ENCODE results near the gene TFE3.
"Not testable (repeated sequence)": the region's sequence is repeated elsewhere in the genome, so short reads cannot be mapped to it uniquely, and the experiment has no call there.

Gene TFE3

GRCh38 chrX:49000636-49001035 lies 42.5 kb downstream of the TFE3 start:
- no peak for DNase-seq

GRCh38 chrX:48999030-48999429 lies 44.1 kb downstream of the TFE3 start:
- no peak for DNase-seq

DNA sequence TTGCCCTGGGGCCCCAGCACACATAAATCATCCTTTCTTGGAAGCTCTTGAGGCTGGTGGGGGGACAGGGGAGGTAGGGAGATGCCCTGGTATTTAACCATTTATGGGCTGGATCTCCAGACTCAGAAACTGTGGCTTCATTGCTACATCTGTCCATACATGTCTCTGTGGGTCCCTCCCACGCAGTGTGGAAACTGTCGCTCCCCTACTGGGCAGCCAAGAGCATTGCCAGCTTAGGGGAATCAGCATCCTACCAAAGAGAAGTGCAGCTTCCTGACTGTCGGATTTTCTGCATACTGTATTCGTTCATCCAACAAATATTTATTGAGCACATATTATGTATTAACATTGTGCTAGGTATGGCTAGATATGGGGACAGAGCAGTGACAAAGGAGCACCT lies 44.8 kb downstream of the TFE3 start:
- no peak for DNase-seq

- no peak for DNase-seq
These were observed 45.3 kb downstream of the TFE3 start for GRCh38 chrX:48997865-48998264.

- DNase-seq = no peak
These were observed 45.7 kb downstream of the TFE3 start for GRCh38 chrX:48997455-48997854.

DNA sequence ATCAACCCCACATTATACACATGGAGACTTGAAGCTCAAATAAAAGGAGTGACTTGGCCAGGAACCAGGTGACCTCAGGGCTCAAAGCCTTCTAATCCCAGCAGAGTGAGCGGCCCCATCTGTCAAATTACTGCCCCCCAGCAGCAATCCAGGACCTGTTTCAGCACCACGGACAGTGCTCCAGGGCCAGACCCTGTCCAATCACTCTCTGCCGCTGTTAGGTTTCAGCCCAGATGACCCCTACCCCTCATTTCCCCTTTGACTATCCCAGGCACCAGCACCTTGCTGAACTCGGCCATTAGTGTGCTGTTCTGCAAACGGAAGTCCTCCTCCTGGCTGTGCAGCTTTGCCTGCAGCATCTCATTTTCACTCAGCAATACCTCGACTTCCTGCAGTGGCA lies 46.2 kb downstream of the TFE3 start:
- DNase-seq = no peak

GRCh38 chrX:48992341-48992740 lies 50.8 kb downstream of the TFE3 start:
- DNase-seq = no peak

- no peak for DNase-seq
These were observed 53.7 kb downstream of the TFE3 start for GRCh38 chrX:48989483-48989882.

DNA sequence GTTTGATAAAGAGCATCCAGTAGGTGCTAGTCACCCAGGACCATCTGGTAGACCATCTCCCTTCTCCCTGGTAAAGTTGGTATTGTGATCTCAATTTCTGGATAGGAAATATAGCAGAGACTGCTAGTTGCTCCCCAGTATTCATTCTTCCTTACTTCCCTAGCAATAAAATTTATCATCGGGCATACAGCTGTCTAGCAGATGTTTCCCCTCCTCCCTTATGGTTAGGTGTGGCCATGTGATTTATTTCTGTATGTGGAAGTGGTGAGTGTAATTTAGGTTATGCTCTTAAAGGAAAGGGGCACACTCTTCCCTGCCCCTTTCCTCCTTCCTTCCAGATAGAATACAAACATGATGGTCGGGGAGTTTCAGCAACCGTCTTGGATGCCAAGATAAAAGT lies 59.3 kb downstream of the TFE3 start:
- DNase-seq = no peak

- DNase-seq = no peak
These were observed 60.1 kb downstream of the TFE3 start for GRCh38 chrX:48983081-48983480.

- DNase-seq = no peak
These were observed 62.0 kb downstream of the TFE3 start for GRCh38 chrX:48981178-48981577.

- not testable (repeated sequence) for DNase-seq
These were observed 62.8 kb downstream of the TFE3 start for GRCh38 chrX:48980341-48980740.

All from SHP77 treated with DMSO at 0.1 percent for 48 hours (cell line).